Measurements from ENCODE around the gene OBSCN.
"Not testable (repeated sequence)": the region's sequence is repeated elsewhere in the genome, so short reads cannot be mapped to it uniquely, and the experiment has no call there.

The OBSCN gene

GRCh38 chr1:228233136-228233535 is 25.3 kb downstream of the OBSCN start:
- DNase-seq: no peak

GRCh38 chr1:228234921-228235320 is 27.1 kb downstream of the OBSCN start:
- no peak for DNase-seq

- DNase-seq: no peak
Observed at GRCh38 chr1:228236744-228237143, 28.9 kb downstream of the OBSCN start.

GRCh38 chr1:228238007-228238406 is 30.2 kb downstream of the OBSCN start:
- no peak for DNase-seq

DNA sequence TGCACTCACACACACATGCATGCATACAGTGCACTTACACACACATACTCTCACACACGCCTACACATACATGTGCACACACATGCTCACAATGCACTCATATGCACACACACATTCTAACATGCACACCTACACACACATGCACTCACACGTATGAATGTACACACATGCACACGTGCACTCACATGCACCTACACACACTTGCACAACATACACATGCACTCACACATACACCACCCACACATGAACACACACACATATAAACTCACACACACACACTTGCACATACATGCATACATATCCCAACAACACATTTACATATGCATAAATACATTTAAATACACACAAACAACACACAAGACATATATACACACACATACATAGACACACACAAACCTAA is 30.6 kb downstream of the OBSCN start:
- no peak for DNase-seq

DNA sequence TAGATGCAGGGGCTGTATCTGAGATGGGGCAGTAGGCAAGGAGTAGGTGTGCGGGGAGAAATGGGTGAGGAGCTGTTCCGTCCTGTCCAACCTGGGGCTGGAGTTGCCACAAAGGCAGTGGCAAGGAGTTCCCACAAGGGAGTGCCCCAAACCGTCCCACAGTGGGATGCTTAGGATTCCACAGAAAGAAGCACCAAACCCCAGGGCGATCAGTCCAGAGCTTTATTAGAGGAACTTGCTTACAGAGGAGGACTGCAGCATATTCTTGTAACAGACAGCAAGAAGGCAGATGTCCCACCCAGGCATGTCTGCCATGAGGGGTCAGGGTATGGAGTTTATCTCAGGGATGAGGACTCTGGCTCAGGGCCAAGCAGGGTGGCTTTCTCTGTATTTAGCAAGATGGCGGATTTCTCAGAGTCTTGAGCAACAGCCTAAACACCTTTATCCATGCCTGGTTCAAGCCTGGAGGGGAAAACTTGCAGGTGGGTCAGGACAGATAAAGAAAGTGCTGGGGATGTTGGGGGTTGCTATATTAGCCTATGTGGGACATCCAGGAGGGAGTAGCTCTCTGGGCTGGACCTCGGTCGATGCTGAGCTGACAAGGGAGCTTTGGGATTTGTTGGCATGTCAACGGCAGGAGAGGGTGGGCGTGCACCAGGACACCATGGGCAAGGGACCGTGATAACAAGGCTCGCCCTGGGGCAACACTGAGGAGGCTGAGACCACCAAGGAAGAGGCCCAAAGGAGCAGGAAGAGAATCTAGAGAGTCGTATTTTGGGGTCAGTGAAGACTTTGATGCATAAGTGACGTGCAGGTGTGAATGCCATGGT is 32.8 kb downstream of the OBSCN start:
- DNase-seq: no peak

GRCh38 chr1:228241259-228241658 is 33.4 kb downstream of the OBSCN start:
- no peak for DNase-seq

GRCh38 chr1:228242409-228242808 is 34.6 kb downstream of the OBSCN start:
- no peak for DNase-seq

- DNase-seq: no peak
Observed at GRCh38 chr1:228243093-228243492, 35.2 kb downstream of the OBSCN start.

DNA sequence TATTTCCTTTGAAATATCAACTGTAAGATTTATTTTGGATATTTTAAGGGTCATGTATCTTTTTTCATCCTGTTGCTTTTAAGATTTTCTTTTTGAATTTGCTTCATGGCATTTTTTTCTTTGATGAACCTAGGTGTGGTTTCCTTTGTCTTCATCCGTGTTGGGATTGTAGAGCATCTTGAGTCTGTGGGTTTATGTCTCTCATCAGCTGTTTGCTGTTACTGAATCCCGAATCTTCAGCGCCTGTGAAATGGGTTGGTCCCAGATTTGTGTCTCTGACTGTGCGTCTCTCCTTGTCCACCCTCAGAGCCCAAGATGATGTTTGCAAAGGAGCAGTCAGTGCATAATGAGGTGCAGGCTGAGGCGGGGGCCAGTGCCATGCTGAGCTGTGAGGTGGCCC is 36.1 kb downstream of the OBSCN start:
- DNase-seq: not testable (repeated sequence)

DNA sequence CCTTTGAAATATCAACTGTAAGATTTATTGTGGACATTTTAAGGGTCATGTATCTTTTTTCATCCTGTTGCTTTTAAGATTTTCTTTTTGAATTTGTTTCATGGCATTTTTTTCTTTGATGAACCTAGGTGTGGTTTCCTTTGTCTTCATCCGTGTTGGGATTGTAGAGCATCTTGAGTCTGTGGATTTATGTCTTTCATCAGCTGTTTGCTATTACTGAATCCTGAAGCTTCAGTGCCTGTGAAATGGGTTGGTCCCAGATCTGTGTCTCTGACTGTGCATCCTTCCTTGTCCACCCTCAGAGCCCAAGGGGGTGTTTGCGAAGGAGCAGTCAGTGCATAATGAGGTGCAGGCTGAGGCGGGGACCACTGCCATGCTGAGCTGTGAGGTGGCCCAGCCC is 37.3 kb downstream of the OBSCN start:
- DNase-seq: no peak

GRCh38 chr1:228246216-228246900 is 38.5 kb downstream of the OBSCN start:
- no peak for DNase-seq

- DNase-seq: no peak
Observed at GRCh38 chr1:228249513-228250305, 41.9 kb downstream of the OBSCN start.

- not testable (repeated sequence) for DNase-seq
Observed at GRCh38 chr1:228252476-228252875, 44.6 kb downstream of the OBSCN start.

DNA sequence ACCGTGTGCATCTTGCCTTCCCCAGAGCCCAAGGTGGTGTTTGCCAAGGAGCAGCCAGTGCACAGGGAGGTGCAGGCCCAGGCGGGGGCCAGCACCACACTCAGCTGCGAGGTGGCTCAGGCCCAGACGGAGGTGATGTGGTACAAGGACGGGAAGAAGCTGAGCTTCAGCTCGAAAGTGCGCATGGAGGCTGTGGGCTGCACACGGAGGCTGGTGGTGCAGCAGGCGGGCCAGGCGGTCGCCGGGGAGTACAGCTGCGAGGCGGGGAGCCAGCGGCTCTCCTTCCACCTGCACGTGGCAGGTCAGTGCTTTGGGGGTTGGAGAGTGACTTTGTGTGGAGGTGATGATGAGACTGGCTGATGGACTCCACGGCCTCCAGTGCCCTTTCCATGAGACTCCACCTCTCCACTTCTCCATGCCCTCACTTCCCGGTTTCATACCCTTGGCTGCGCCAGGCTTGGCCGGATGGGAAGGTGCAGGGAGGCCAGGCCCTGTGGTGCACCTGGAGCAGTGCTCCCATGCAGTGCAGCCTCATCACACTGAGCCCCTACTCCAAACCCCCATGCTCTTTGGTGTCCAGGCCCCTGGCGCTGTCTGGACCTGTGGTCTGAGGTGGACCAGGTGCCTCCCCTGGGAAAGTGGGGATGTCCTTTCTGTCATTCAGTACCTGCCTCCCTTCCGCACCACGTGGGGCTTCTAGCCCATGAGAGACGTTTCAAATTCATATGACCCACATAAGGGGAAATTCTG is 49.0 kb downstream of the OBSCN start:
- no peak for DNase-seq

GRCh38 chr1:228258486-228258885 is 50.6 kb downstream of the OBSCN start:
- no peak for DNase-seq

DNA sequence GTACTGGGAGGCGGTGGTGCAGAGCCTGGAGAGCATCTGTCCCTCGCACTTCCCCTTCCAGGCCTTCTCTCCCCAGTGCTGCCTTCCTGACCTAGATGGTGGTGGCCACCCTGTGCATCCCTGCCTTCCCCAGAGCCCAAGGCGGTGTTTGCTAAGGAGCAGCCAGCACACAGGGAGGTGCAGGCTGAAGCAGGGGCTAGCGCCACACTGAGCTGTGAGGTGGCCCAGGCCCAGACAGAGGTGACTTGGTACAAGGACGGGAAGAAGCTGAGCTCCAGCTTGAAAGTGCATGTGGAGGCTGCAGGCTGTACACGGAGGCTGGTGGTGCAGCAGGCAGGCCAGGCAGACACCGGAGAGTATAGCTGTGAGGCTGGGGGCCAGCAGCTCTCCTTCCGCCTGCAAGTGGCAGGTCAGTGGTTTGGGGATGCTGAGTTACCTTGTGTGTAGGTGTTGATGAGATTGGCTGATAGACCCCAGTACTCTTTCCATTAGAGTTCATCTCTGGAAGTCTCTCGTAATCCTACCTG is 51.6 kb downstream of the OBSCN start:
- DNase-seq: no peak

DNA sequence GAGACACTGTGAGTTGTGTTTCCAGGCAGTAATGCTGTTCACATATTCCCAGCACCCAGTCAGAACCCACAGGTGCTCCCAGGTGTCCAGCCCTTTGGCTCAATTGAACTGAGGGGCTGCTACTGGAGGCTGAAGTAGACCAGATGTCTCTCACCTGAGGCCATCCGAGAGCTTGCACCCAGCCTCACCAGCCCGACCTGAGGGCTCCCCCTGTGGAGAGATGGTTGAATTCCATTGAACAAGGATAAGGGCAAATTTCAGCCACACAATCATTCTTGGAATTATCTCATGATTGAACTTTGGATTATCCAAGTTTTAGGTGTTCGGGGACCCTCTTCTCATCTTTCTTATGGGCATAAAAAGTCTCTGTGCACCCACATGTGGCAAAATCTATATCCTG is 52.1 kb downstream of the OBSCN start:
- no peak for DNase-seq

DNA sequence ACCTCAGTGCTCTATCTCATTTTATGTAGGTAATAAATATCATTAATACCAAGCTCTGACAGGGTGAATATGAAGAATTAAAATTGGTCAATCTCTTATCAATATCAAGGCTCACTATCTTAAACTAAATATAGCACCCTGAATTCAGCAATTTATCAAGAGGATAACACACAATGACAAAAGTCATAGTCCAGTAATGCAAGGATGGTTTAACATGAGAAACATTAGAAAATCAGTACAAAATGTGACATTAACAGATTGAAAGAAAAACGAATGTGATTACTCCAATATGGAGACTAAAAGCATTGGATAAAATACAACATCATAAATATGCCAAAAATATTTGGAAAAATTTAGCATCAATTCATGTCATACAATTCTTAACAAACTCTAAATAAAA is 53.9 kb downstream of the OBSCN start:
- DNase-seq: no peak

DNA sequence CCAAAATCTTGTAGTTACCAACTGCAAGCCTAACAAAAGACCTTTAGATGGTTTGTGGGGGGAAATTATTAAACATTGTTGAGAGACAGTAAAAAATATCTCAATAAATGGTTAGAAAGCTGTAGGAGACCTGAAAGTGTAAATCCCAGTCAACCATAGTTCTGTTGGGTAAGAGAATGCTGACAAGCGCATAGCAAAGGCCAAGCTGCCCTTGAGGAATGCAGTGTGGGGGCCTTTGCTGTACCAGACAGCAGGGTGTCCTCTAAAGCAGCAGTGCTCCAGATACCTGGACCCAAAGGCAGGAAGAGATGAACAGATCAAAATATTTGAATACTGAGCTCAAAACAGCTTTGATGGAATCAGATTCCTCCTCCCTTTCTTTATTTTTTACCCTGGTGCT is 54.6 kb downstream of the OBSCN start:
- no peak for DNase-seq

- DNase-seq: no peak
Observed at GRCh38 chr1:228263636-228264035, 55.8 kb downstream of the OBSCN start.

- no peak for DNase-seq
Observed at GRCh38 chr1:228264090-228264829, 56.4 kb downstream of the OBSCN start.

Data from MV-4-11 (cell line).